GM23338 (cell line): ENCODE measurements around the gene ARHGAP12. TPM values are rescaled to one million over a fixed set of nuclear protein-coding genes. Genes with fewer than 3 reads are reported as not detected.

Experiments
- ATAC-seq: fragments of 200-7000 bp; cut with Tn5 transposase; 3 replicates; pipeline ENCODE4 v1.9.1; 2020
- DNase-seq: peaks from one replicate; pipeline ENCODE4 v3.0.0-alpha.2; 2015; ENCODE audit warnings: low spot score
- H2AFZ ChIP-seq: fragments of 200-600 bp; sonication (generic); 2 replicates; pipeline ENCODE4 v1.8.0; 2016; ENCODE audit warnings: antibody characterized with exemption, mild to moderate bottlenecking, moderate library complexity
- H3F3A ChIP-seq: fragments of 200-600 bp; sonication (generic); replicated peaks from 2 replicates; pipeline ENCODE4 v1.8.0; 2017; ENCODE audit warnings: antibody characterized with exemption, mixed run types, low read depth
- H3K27ac ChIP-seq: fragments of 200-600 bp; sonication (generic); 2 replicates; pipeline ENCODE4 v1.6.1; 2016; ENCODE audit warnings: low read depth
- H3K27me3 ChIP-seq: fragments of 200-600 bp; sonication (generic); 2 replicates; pipeline ENCODE4 v1.8.0; 2016; ENCODE audit warnings: mild to moderate bottlenecking, mixed run types, moderate library complexity; ENCODE audit not compliant: insufficient read depth
- H3K36me3 ChIP-seq: fragments of 200-600 bp; sonication (generic); 2 replicates; pipeline ENCODE4 v1.8.0; 2016; ENCODE audit warnings: mild to moderate bottlenecking; ENCODE audit not compliant: insufficient read depth
- H3K4me1 ChIP-seq: fragments of 200-600 bp; sonication (generic); 2 replicates; pipeline ENCODE4 v1.8.0; 2016; ENCODE audit warnings: mild to moderate bottlenecking, moderate library complexity; ENCODE audit not compliant: insufficient read depth
- H3K4me2 ChIP-seq: fragments of 200-600 bp; sonication (generic); 2 replicates; pipeline ENCODE4 v1.7.1; 2017; ENCODE audit warnings: mixed run types
- H3K4me3 ChIP-seq: fragments of 200-600 bp; sonication (generic); 2 replicates; pipeline ENCODE4 v1.6.1; 2016; ENCODE audit warnings: mixed run types
- H3K79me2 ChIP-seq: fragments of 200-600 bp; sonication (generic); replicated peaks from 2 replicates; pipeline ENCODE4 v1.8.0; 2017; ENCODE audit warnings: mild to moderate bottlenecking; ENCODE audit not compliant: insufficient read depth
- H3K9me2 ChIP-seq: fragments of 200-600 bp; sonication (generic); 2 replicates; pipeline ENCODE4 v1.8.0; 2017; ENCODE audit not compliant: insufficient read depth
- H4K20me1 ChIP-seq: fragments of 200-600 bp; sonication (generic); replicated peaks from 2 replicates; pipeline ENCODE4 v1.8.0; 2017; ENCODE audit warnings: mild to moderate bottlenecking; ENCODE audit not compliant: insufficient read depth
- H3K27ac Mint-ChIP-seq: 2 replicates; pipeline ENCODE4 v1.8.0; 2020; ENCODE audit warnings: inconsistent platforms, mild to moderate bottlenecking, moderate library complexity, mixed read lengths
- H3K27me3 Mint-ChIP-seq: 3 replicates; pipeline ENCODE4 v1.8.0; 2022; ENCODE audit warnings: low read depth, mild to moderate bottlenecking, moderate library complexity, mixed read lengths, inconsistent platforms; ENCODE audit not compliant: insufficient read depth, poor library complexity
- H3K36me3 Mint-ChIP-seq: 3 replicates; pipeline ENCODE4 v1.8.0; 2021; ENCODE audit warnings: low read depth, mild to moderate bottlenecking, inconsistent platforms, moderate library complexity, mixed read lengths
- H3K4me1 Mint-ChIP-seq: 3 replicates; pipeline ENCODE4 v1.8.0; 2020; ENCODE audit warnings: mild to moderate bottlenecking, inconsistent platforms, mixed read lengths
- H3K4me3 Mint-ChIP-seq: 3 replicates; pipeline ENCODE4 v1.8.0; 2021; ENCODE audit warnings: moderate library complexity, mild to moderate bottlenecking, inconsistent platforms, mixed read lengths
- H3K9me3 Mint-ChIP-seq: 3 replicates; pipeline ENCODE4 v1.8.0; 2020; ENCODE audit warnings: moderate library complexity, mild to moderate bottlenecking, inconsistent platforms, mixed read lengths
- REST ChIP-seq: IDR thresholded peaks from one replicate; pipeline ENCODE4 v1.6.1; 2018; ENCODE audit warnings: antibody characterized with exemption; ENCODE audit not compliant: unreplicated experiment
- ZNF114 ChIP-seq: fragments of 250-450 bp; sonication (Bioruptor Pico); IDR thresholded peaks from 2 replicates; pipeline ENCODE4 v1.5.0; 2020; ENCODE audit warnings: mild to moderate bottlenecking, moderate library complexity
- ZNF462 ChIP-seq: fragments of 250-450 bp; sonication (Bioruptor Pico); IDR thresholded peaks from 2 replicates; pipeline ENCODE4 v1.5.0; 2020; ENCODE audit warnings: mild to moderate bottlenecking, moderate library complexity
- polyA plus RNA-seq: library from polyadenylated mRNA; unstranded; fragments of >200 nt; fragmentation: Nextera tagmentation; extraction: Ambion mirVana; gene quantifications from 2 replicates; pipeline ENCODE4 v1.2.1, GENCODE V29; 2016
- total RNA-seq: library from RNA; depleted of rRNA; stranded (reverse); fragments of >200 nt; shearing (Covaris generic); gene quantifications from 2 replicates; pipeline ENCODE4 v1.2.3, GENCODE V29; 2014

The ARHGAP12 gene
- total and polyA plus RNA-seq, 2 experiments from 2014 or later = 27.5 to 50.7 TPM

GRCh38 chr10:31977440-31978155 is 49.0 kb upstream of the ARHGAP12 start (continued):
- no peak for TF ChIP-seq ZNF462 (CRISPR knock-in tag)

- no peak overlapping the region for H3K4me3 ChIP-seq
- Mint-ChIP-seq H3K9me3 (peaks cover 17% of the 10 kb centered on the region), H3K27me3 (peaks cover 3% of the 10 kb centered on the region), H3K36me3 (peaks cover 20% of the 10 kb centered on the region), H3K4me1 (peaks cover 17% of the 10 kb centered on the region), H3K27ac (peak overlapping the region; percentile 21), H3K4me3 (no peak overlapping the region)
- H3K9me2 ChIP-seq = no peaks in the 10 kb centered on the region; the same call in 1 of the 2 replicates
- H3K4me1 ChIP-seq = peaks cover 13% of the 10 kb centered on the region; the same call in 1 of the 2 replicates
- peak overlapping the region; percentile 45; the same call in 1 of the 2 replicates for H2AFZ ChIP-seq
- no peaks in the 10 kb centered on the region for H3K79me2 ChIP-seq
- DNase-seq (peak; percentile 19), ATAC-seq (peak; percentile 93)
- no peaks in the 10 kb centered on the region for H4K20me1 ChIP-seq
- peak overlapping the region; percentile 36; the same call in 1 of the 2 replicates for H3K27ac ChIP-seq
- no peak overlapping the region for H3K4me2 ChIP-seq
- H3F3A ChIP-seq = no peaks in the 10 kb centered on the region
- no peaks in the 10 kb centered on the region for H3K27me3 ChIP-seq
- H3K36me3 ChIP-seq = peaks cover 8% of the 10 kb centered on the region; the same call in 1 of the 2 replicates
- TF ChIP-seq ZNF114 (CRISPR knock-in tag) = no peak
- TF ChIP-seq ZNF462 (CRISPR knock-in tag) = no peak
- TF ChIP-seq REST = no peak
These were observed 46.6 kb upstream of the ARHGAP12 start for GRCh38 chr10:31975157-31975765.
